Gastrocnemius medialis (tissue), 4 donors: ENCODE measurements around the gene MED13. TPM values are rescaled to one million over a fixed set of nuclear protein-coding genes. Genes with fewer than 3 reads are reported as not detected.

Experiments
- ATAC-seq, 2 donors: fragments of 150-250 bp; one replicate each; pipeline ENCODE4 v1.9.1; 2016
- DNase-seq, 2 donors: peaks; one replicate each; pipeline ENCODE4 v3.0.0-alpha.2; 2019
- H3K27ac ChIP-seq, 4 donors: fragments of 200-600 bp; sonication (generic); 1 replicate in 1 of 4; 2 replicates in 3 of 4; pipeline ENCODE4 v1.5.1; 2016 to 2018; ENCODE audit warnings: mild to moderate bottlenecking in 2 of 4, moderate library complexity in 1 of 4
- H3K27me3 ChIP-seq, 3 donors: fragments of 200-600 bp; sonication (generic) in 2 of 3; 1 replicate in 1 of 3; 2 replicates in 2 of 3; pipeline versions ENCODE4 v1.5.1 to v1.6.0; 2016 to 2019; ENCODE audit warnings: mild to moderate bottlenecking in 1 of 3, moderate library complexity in 1 of 3
- H3K36me3 ChIP-seq, 2 donors: fragments of 200-600 bp; sonication (generic) in 1 of 2; one replicate each; pipeline ENCODE4 v1.5.1; 2017 to 2018
- H3K4me1 ChIP-seq, 2 donors: fragments of 200-600 bp; sonication (generic) in 1 of 2; one replicate each; pipeline ENCODE4 v1.5.1; 2016 to 2017; ENCODE audit warnings: mild to moderate bottlenecking in 2 of 2
- H3K4me3 ChIP-seq, 4 donors: fragments of 200-600 bp; sonication (generic) in 3 of 4; 1 replicate in 1 of 4; 2 replicates in 3 of 4; pipeline ENCODE4 v1.5.1; 2016 to 2019; ENCODE audit warnings: mild to moderate bottlenecking in 2 of 4
- H3K9me3 ChIP-seq, 3 donors: fragments of 200-600 bp; sonication (generic) in 2 of 3; 1 replicate in 1 of 3; 2 replicates in 2 of 3; pipeline ENCODE4 v1.5.1; 2016 to 2019
- POLR2A ChIP-seq, 2 donors: fragments of 450-650 bp; IDR thresholded peaks; one replicate each; pipeline ENCODE4 v1.6.1; 2017; ENCODE audit warnings: antibody characterized with exemption in 2 of 2, mild to moderate bottlenecking in 2 of 2, moderate library complexity in 2 of 2
- in situ Hi-C, 4 donors: fragments of 200-750 bp; cut with MboI; loops; one replicate each; pipeline versions ENCODE4 v1.15.0 to v1.8.0; 2017; ENCODE audit warnings: low sequenced_read_pairs in 4 of 4
- intact Hi-C: fragments of 100-400 bp; cut with DNase I; formaldehyde crosslinking; loops from one replicate; pipeline ENCODE4 v1.15.1; 2023; ENCODE audit warnings: low total_unique reads
- total RNA-seq, 4 donors: library from RNA; depleted of rRNA; stranded (reverse); fragments of >200 nt; gene quantifications; one replicate each; pipeline versions ENCODE4 v1.1.0 to v1.2.3, GENCODE V29; 2016
- TF ChIP-seq, protein P1 (sequence below), 5 experiments: fragments of 450-650 bp in 3 of 5; fragments of 200-600 bp in 2 of 5; sonication (generic) in 2 of 5; IDR thresholded peaks in 4 of 5; conservative IDR thresholded peaks in 1 of 5; 1 replicate in 4 of 5; 2 replicates in 1 of 5; pipeline ENCODE4 v1.5.1; 2016 to 2019; ENCODE audit warnings: antibody characterized with exemption in 5 of 5, mild to moderate bottlenecking in 3 of 5, moderate library complexity in 3 of 5

MED13 gene
- total RNA-seq, 4 donors from 2014 or later: 54.9 to 142 (median 67.8) TPM

DNA sequence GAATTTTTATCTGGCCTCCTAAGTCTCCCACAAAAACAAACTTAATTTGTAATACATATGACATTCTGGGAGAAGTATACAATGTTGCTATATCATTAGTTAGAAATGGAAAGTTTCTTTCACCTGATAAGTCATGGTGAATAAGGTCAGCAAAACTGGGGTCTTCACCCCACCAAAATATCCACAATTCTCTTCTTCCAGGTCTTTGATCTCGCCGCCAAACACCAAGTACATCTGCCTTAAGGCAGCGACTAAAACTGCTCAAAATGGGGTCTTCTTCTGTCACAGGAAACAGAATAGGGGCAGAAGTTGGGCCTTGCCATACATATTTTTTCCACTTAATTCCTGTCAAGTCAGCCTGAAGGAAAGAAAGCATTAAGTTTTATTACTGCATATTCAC, 2.1 kb downstream of the MED13 start:
- peak overlapping the region; percentile 70 to 100 (median 91) for H3K4me3 ChIP-seq
- H3K27me3 ChIP-seq: no peaks in the 10 kb centered on the region
- in situ Hi-C loops: loop anchor here in 2 of 4 donors (5.0 to 10.0 kb wide), 3 partner anchors 138 to 198 kb away; partner anchors contain the start of genes BRIP1 (in 1 of the 2) and INTS2 (in 1 of the 2)
- ATAC-seq (no peak), DNase-seq (no peak)
- peak overlapping the region; percentile 96 to 100 (median 100) for H3K27ac ChIP-seq
- intact Hi-C loops: loop anchor here (5.0 to 10.0 kb wide), 2 partner anchors 66 to 1782 kb away; partner anchors contain the start of gene SMARCD2
- H3K36me3 ChIP-seq: no peaks in the 10 kb centered on the region
- TF ChIP-seq, protein P1, sequence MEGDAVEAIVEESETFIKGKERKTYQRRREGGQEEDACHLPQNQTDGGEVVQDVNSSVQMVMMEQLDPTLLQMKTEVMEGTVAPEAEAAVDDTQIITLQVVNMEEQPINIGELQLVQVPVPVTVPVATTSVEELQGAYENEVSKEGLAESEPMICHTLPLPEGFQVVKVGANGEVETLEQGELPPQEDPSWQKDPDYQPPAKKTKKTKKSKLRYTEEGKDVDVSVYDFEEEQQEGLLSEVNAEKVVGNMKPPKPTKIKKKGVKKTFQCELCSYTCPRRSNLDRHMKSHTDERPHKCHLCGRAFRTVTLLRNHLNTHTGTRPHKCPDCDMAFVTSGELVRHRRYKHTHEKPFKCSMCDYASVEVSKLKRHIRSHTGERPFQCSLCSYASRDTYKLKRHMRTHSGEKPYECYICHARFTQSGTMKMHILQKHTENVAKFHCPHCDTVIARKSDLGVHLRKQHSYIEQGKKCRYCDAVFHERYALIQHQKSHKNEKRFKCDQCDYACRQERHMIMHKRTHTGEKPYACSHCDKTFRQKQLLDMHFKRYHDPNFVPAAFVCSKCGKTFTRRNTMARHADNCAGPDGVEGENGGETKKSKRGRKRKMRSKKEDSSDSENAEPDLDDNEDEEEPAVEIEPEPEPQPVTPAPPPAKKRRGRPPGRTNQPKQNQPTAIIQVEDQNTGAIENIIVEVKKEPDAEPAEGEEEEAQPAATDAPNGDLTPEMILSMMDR (IDR thresholded peaks at IDR 0.05 in 4 of 5, conservative IDR thresholded peaks at IDR 0.05 in 1 of 5): no peak
- TF ChIP-seq POLR2A (IDR thresholded peaks at IDR 0.05): no peak
- peaks cover 53 to 54% of the 10 kb centered on the region in 2 donors for H3K4me1 ChIP-seq
- no peaks in the 10 kb centered on the region for H3K9me3 ChIP-seq

DNA sequence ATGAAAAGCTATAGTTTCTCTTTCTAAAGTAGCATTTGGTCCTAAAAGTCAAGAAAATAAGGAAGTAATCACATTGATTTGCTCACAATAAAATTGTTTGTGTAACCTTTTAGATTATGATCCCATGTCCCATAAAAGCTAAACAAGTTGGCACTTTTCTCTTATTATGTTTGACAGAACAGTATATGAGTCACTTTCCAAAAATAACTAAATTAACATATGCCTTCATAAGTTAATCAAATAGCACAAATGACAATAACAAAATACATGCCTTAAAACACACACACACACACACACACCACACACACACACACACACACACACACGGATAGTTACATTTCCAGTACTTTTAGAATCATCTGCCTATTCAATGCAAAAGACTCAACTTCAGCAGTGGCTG, 2.8 kb downstream of the MED13 start:
- H3K36me3 ChIP-seq: no peaks in the 10 kb centered on the region
- in situ Hi-C loops: loop anchor here in 2 of 4 donors (5.0 to 10.0 kb wide), 3 partner anchors 138 to 198 kb away; partner anchors contain the start of genes BRIP1 (in 1 of the 2) and INTS2 (in 1 of the 2)
- peak overlapping the region; percentile 70 to 100 (median 91) for H3K4me3 ChIP-seq
- H3K4me1 ChIP-seq: peaks cover 58 to 60% of the 10 kb centered on the region in 2 donors
- DNase-seq: no peak
- peak overlapping the region; percentile 96 to 100 (median 100) for H3K27ac ChIP-seq
- intact Hi-C loops: loop anchor here (5.0 to 10.0 kb wide), 2 partner anchors 65 to 1782 kb away; partner anchors contain the start of gene SMARCD2
- H3K27me3 ChIP-seq: no peaks in the 10 kb centered on the region
- ATAC-seq: no peak
- no peaks in the 10 kb centered on the region for H3K9me3 ChIP-seq
- TF ChIP-seq, protein P1 (IDR thresholded peaks at IDR 0.05 in 4 of 5, conservative IDR thresholded peaks at IDR 0.05 in 1 of 5): no peak
- no peak for TF ChIP-seq POLR2A (IDR thresholded peaks at IDR 0.05)

DNA sequence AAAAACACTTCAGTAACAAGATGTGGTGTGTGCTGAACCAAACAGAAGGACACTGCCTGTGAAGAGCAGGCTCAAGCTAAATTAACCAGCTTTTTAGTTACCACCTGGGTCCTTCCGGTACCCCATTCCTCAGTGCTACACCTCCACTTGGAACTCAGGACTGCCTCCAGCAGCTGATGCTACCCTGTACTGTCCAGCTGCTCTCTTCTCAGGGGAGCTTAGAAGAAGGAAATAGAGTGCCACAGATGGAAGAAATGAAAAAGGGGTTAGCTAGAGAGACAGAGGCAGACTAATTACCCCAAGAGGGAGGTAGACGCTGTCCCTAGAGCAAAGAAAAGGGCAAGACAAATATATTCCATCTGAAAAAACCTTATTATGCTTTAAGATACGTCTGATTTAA, 5.7 kb downstream of the MED13 start:
- intact Hi-C loops: no loop called here
- in situ Hi-C loops: no loop called here
- no peaks in the 10 kb centered on the region for H3K36me3 ChIP-seq
- no peak for DNase-seq
- peak overlapping the region in 3 of 4 donors; percentile 6 to 23 (median 14) for H3K4me3 ChIP-seq
- no peaks in the 10 kb centered on the region for H3K9me3 ChIP-seq
- TF ChIP-seq, protein P1 (IDR thresholded peaks at IDR 0.05 in 4 of 5, conservative IDR thresholded peaks at IDR 0.05 in 1 of 5): no peak
- no peak for TF ChIP-seq POLR2A (IDR thresholded peaks at IDR 0.05)
- H3K27me3 ChIP-seq: no peaks in the 10 kb centered on the region
- ATAC-seq: no peak
- H3K4me1 ChIP-seq: peaks cover 83 to 87% of the 10 kb centered on the region in 2 donors
- peak overlapping the region; percentile 96 to 100 (median 100) for H3K27ac ChIP-seq

DNA sequence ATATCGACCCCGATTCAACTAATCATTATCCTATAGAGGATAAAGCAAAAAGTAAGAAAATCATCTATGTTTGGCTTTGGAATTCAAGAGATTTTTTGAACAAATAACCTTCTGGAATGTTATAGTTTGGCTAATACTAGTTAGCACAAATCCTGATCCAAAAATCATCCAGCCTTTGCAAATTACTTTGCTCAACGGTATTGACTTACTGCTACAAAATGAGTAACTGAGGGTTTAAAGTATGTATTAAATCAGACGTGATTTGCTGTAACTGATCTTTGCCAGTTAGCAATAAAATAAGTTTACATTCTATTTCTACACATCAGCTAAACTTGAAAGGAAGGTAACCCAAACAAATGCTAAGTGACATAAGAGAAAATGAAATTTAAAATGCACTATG, 6.5 kb downstream of the MED13 start:
- in situ Hi-C loops: no loop called here
- Histone ChIP-seq H3K36me3 (no peaks in the 10 kb centered on the region), H3K4me3 (no peak overlapping the region), H3K27me3 (no peaks in the 10 kb centered on the region), H3K9me3 (no peaks in the 10 kb centered on the region), H3K4me1 (peaks cover 91 to 94% of the 10 kb centered on the region in 2 donors), H3K27ac (peak overlapping the region; percentile 70 to 100 (median 98))
- TF ChIP-seq, protein P1 (IDR thresholded peaks at IDR 0.05 in 4 of 5, conservative IDR thresholded peaks at IDR 0.05 in 1 of 5): no peak
- TF ChIP-seq POLR2A (IDR thresholded peaks at IDR 0.05): no peak
- ATAC-seq: no peak
- no peak for DNase-seq
- intact Hi-C loops: no loop called here
